H4 (cell line): ENCODE data around the gene ZNF98. TPM values are rescaled to one million over a fixed set of nuclear protein-coding genes. Genes with fewer than 3 reads are reported as not detected.

Experiments used
- DNase-seq: peaks from one replicate; pipeline ENCODE4 v3.0.0-alpha.2; 2015; ENCODE audit warnings: low spot score
- total RNA-seq: library from RNA; depleted of rRNA; stranded (reverse); fragments of >200 nt; shearing (Covaris generic); gene quantifications from 2 replicates; pipeline ENCODE4 v1.2.3, GENCODE V29; 2014; rRNA removed

The ZNF98 gene
- 5.6 and 7.9 TPM in 2 replicates for total RNA-seq

DNA sequence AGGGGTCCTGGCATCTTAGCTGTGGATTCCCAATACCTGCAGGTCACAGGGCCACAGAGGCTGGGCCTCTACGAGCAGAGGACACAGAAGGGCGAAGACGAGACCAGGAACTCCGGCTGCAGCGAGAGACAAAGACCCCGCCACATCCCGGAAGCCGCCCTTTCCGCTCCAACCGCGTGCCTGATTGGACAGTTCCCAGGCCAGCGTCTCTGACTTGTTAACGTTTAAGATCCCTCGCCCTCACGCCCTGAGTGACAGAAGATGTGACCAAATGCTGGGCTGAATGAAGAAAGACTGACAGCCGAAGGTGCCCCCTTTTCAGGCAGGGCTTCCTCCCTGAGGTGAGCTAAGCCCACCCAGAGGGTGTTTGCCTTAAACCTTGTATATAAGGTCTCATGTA is at the start of gene ZNF98:
TSS of gene ZNF98 (minus strand) at position 136 of the 400 bp plus-strand sequence. CDS start at position 14, 122 bp downstream.
- DNase-seq: peak; percentile 79

DNA sequence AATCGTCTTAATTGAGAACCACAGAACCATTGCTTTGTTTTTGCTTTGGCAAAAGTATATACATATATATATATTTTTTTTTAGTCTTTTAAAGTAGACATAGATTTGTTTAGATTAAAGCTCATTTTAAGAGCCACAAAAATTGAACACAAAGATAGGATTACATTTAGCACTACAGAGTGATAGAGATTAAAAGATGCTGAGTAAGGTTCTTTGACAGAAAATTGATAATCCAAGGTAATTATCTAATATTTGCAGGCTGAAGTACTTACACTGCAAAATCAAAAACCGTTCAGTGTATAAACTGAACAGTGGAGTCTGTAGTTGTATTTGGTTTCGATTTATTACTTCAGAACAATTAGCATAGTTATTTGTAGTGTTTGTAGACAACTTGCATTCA is 24.5 kb upstream of the ZNF98 start:
- no peak for DNase-seq

DNA sequence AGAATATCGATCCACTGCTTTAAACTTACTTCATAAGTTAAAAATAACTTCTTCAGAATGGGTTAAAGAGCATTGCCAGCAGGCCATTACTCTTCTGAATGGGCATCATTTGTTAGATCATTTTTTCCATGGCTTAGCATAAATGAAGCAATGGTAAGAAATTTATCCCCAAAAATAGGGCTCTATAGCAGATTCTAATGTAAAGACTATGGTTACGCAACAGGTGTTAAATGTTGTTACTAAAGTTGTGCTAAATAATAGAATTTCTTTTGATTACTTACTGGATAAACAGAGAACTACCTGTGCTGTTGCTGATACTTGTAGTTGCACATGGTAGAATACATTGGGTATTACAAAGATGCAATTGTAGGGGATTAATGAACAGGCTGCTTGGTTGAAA is 15.9 kb upstream of the ZNF98 start:
- no peak for DNase-seq

DNA sequence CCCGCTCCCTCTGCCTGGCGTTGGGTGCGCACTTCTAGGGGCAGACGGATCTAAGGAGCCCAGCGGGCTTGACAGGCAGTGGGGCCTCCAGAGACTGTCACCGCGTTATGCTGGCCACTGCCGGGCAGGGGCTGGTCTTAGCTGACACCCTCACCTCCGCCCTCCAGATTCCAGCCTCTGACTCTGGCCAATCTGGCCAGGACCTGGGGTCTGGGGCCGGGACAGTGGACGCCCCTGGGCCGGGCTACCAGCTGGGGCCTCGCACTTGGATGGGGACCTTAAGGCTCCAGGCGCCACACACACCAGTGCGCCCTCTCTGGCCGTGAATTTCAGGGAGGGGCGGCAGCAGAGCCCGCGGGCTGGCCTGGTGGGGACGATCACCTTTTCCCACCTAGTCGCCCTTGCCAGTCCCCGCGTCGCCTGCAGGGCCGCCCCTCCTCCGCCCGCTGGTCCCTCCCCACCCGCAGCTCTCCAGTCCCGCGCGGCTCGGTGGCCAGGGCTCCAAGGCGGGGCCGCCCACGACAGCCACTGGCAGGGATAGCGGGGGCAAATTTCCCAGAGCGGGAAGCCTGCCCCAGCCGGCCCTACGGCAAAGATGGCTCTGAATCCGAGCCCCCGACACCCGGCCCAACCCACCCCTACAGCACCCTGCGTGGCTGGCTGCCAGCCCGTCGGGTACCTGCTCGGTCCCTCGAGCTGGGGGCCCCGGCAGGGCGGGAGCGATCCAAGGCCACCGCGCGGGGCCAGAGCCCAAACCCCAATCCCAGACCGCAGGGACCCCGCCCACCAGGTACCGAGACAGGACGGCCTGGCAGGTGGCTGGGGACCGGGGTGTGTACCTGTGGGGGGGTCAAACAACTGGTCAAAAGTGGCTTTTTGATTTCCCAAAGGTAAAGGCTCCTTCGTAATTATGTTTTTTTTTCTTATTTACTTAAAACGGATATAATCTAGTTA is 6.1 kb upstream of the ZNF98 start:
- no peak for DNase-seq

DNA sequence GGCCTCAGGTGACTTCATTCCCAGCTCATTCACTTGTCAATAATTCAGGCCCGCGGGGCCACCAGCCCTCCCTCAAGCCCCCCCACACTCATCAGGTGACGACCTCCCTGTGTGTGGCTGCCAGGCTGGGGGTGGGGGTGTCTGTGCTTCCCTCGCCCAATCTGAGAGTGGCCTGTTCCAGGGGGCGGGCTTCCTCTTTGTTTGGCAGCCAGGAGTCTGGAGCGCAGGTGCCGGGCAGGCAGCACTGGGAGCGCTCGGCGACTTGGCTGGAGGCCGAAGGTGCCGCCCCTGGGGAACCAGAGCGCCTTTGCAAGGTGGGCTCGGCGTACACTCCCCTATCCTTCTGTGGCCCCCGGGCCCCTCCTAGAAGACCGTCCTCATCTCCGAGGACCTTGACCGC is 5.4 kb upstream of the ZNF98 start:
- no peak for DNase-seq

DNA sequence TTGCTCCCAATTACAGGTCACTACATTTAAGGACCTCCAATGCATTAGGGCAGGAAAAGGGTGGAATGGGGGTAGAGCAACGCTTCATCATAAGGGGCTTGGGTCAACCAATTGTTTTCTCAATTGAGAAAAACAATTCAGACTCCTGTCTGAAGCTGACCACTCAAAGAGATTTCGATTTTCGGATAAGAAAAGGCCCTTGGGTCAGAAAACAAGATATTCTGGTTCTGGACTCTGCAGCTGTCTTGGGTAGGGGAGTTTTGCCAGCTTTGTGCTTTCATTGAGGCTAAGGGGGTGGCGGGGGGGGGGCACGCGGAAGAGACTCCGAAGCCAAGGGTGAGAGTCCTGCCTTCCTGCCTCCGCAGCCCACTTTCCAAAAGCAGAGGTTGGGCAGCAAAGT is 4.8 kb upstream of the ZNF98 start:
- no peak for DNase-seq

DNA sequence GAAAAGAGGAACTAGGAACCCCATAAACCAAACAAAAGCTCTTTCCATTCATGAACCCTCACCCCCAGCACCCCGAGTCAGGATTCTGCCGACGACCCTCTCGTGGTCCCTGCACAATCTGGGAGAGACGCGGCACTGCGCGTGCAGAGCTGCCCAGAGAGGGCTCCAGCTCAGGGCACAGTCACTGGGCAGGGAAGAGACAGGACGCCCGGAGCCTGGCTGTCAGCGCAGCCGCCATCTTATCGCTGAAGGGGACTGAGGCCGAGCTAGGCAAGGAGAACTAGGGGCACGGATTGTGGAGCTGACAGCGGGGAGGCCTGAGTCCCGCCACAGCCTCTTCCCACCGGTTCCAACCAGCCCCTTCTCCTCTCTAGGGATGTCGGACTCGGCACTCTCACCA is 349 bp downstream of the ZNF98 start:
- DNase-seq: no peak

DNA sequence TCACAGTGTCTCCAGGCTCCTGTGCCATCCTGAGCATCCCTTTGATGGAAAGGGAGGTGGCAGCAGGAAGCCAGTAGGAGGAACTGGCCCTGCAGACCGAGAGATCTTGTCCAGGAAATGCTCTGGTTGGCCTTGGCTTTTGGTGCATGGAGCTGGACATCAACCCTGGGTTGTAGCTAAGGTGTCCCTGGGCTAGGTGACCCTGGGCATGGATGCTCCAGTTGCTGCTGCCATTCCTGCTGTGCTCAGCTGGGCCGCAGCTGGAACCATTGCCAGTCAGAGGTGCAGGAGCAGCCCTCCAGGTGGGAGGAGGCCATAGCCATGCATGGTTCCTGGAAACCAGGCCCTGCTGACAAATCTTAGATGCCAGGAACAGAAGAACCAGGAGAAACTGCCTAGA is 67.5 kb downstream of the ZNF98 start:
- DNase-seq: no peak

Other genes with a start within 250 kb of the ZNF98 start
- 0.35 and 0.49 TPM in 2 replicates for gene ZNF676, start 225.4 kb downstream of the ZNF98 start, total RNA-seq
- 0.08 TPM in 1 of 2 replicates, not detected in the other for gene ZNF729, start 135.9 kb downstream of the ZNF98 start, total RNA-seq
- 0.92 and 1.7 TPM in 2 replicates for gene ZNF492, start 212.0 kb upstream of the ZNF98 start, total RNA-seq